GDM1 (cell line): ENCODE measurements around the gene GKAP1.
A peak's percentile ranks its signal among the peaks of the same experiment; 100 is the strongest.
"Not testable (repeated sequence)": the region's sequence is repeated elsewhere in the genome, so short reads cannot be mapped to it uniquely, and the experiment has no call there.

ENCODE experiments used
- DNase-seq: peaks from one replicate; lab custom pipeline; 2025; lab: John Stamatoyannopoulos, UW

Gene GKAP1

GRCh38 chr9:83817356-83818278 is at the start of gene GKAP1:
TSS of gene GKAP1 (minus strand) at chr9:83817769. CDS start at chr9:83806517, 11,252 bp downstream.
- peak; percentile 51 for DNase-seq

- DNase-seq = not testable (repeated sequence)
Observed at GRCh38 chr9:83849895-83850294, 32.3 kb upstream of the GKAP1 start.

GRCh38 chr9:83837070-83837643 is 19.6 kb upstream of the GKAP1 start:
- not testable (repeated sequence) for DNase-seq

- DNase-seq = not testable (repeated sequence)
Observed at GRCh38 chr9:83830426-83831071, 13.0 kb upstream of the GKAP1 start.

GRCh38 chr9:83824986-83825623 is 7.5 kb upstream of the GKAP1 start:
- not testable (repeated sequence) for DNase-seq

GRCh38 chr9:83817011-83817355 is 586 bp downstream of the GKAP1 start:
- DNase-seq = not testable (repeated sequence)

GRCh38 chr9:83815120-83815519 is 2.4 kb downstream of the GKAP1 start:
- not testable (repeated sequence) for DNase-seq

- not testable (repeated sequence) for DNase-seq
Observed at GRCh38 chr9:83809213-83809612, 8.4 kb downstream of the GKAP1 start.

- not testable (repeated sequence) for DNase-seq
Observed at GRCh38 chr9:83804454-83804853, 13.1 kb downstream of the GKAP1 start.

- not testable (repeated sequence) for DNase-seq
Observed at GRCh38 chr9:83803941-83804340, 13.6 kb downstream of the GKAP1 start.

GRCh38 chr9:83800236-83801033 is 17.1 kb downstream of the GKAP1 start:
- DNase-seq = no peak

GRCh38 chr9:83794051-83794450 is 23.5 kb downstream of the GKAP1 start:
- no peak for DNase-seq

GRCh38 chr9:83792746-83793145 is 24.8 kb downstream of the GKAP1 start:
- no peak for DNase-seq

GRCh38 chr9:83778164-83778563 is 39.4 kb downstream of the GKAP1 start:
- DNase-seq = no peak

GRCh38 chr9:83775932-83776331 is 41.6 kb downstream of the GKAP1 start:
- no peak for DNase-seq

- no peak for DNase-seq
Observed at GRCh38 chr9:83772860-83773259, 44.7 kb downstream of the GKAP1 start.

- DNase-seq = no peak
Observed at GRCh38 chr9:83765376-83765775, 52.2 kb downstream of the GKAP1 start.

- peak; percentile 0 for DNase-seq
Observed at GRCh38 chr9:83754383-83754977, 63.1 kb downstream of the GKAP1 start.

GRCh38 chr9:83749706-83750105 is 67.9 kb downstream of the GKAP1 start:
- DNase-seq = no peak

- no peak for DNase-seq
Observed at GRCh38 chr9:83744206-83744605, 73.4 kb downstream of the GKAP1 start.

GRCh38 chr9:83733739-83734138 is 83.8 kb downstream of the GKAP1 start:
- DNase-seq = no peak
